HG02870 (cell line): Measurements from ENCODE around the gene TMEM229B.

ENCODE experiments used
- ATAC-seq: cut with Tn5 transposase; IDR thresholded peaks from one replicate; pipeline ENCODE4 v1.9.1; 2021; ENCODE audit warnings: mild to moderate bottlenecking, moderate library complexity; ENCODE audit not compliant: unreplicated experiment

The TMEM229B gene

DNA sequence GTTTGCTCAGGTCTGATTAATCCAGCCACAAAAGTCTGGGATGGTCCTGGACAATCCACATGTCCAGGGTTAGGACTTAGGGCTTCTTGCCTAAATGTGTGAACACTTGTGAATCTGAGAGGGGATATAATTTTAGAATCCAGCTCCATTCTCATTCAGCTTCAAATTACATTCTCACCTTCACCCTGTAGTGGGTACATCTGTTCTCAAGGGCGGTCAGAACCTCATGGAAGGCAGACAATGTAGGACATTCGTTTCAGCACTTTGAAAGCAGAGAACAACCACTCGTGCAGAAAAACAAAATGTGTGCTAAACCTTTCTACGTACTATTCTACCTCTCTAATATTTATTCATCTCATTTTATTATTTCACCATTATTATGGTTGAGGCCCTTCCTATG is 1.2 kb downstream of the TMEM229B start:
- no peak for ATAC-seq

DNA sequence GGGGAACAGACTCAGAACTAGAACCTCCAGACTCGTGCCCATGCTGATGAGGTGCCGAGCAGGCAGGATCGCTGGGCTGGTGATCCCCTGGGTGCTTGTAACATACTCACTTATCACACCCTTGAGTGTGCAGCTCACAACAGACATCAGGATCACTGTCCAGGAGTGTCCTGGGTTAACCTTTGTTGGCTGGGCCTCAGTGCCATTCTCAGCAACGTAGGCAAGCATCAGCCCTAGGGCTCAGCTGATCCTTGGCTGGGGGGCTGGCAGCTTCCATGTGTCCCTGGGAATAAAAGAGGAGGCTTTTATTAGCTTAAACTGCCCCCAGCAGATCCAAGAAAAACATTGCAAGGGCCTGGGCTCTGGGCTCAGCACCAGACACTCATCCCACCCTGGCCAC is 1.6 kb downstream of the TMEM229B start:
- ATAC-seq = no peak

DNA sequence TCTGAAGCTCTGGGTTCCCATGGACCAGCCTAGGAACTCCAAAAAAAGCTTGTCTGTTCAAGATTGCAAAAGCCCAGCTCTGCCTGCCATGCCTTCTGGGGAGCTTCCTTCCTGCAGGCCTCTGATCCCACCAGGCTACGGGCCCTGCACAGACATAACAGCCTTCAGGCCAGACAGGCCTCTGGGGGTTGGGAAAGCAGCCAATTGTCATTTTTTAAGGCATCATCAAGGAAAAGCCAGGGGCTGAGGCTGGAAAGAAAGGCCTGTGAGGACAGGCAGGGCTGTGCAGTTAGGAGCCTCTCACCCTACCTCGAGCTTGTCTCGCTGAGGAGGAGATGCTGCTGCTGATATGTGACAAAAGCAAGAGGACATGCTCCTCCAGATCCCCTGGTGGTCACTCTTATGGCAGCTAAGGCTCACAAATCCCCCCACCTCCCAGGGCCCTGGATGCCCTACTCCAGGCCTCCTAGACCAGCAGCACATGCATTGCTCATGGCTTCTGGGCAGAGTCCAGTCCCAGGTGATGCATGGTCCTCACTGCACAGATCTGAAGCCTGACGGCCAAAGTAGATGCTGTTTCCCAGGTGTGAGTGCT is 2.9 kb downstream of the TMEM229B start:
- no peak for ATAC-seq

DNA sequence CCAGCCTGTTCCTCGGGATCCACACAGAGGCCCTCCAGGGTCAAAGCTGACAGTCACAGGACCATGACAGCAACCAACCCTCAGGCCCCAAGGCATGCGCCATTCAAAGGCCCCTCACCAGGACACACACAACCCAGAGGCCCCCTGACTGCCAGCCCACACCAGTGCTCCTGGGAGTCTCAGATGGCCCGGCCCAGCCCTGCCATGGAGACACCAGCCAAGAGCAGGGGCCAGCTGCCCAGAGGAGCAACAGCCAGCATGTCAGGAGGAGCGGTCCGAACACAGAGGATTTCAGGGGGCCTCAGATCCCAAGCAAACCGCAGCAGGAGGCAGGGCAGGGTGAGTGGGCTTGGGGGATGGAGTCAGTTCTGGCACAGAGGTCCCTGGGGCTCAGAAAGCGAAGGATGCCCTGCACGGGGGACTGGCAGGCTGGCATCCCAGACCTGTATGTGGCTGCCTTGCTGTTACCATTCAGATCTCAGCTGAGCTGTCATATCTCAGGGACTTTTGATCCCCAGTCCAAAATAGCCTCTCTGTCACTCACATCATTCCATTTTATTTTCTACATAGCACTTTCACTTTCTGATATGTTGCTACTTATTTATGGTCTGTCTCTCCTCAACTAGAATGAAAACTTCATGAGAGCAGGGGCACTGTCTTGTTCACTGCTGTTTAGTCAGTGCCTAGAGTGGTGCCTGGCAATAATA is 4.8 kb downstream of the TMEM229B start:
- no peak for ATAC-seq

DNA sequence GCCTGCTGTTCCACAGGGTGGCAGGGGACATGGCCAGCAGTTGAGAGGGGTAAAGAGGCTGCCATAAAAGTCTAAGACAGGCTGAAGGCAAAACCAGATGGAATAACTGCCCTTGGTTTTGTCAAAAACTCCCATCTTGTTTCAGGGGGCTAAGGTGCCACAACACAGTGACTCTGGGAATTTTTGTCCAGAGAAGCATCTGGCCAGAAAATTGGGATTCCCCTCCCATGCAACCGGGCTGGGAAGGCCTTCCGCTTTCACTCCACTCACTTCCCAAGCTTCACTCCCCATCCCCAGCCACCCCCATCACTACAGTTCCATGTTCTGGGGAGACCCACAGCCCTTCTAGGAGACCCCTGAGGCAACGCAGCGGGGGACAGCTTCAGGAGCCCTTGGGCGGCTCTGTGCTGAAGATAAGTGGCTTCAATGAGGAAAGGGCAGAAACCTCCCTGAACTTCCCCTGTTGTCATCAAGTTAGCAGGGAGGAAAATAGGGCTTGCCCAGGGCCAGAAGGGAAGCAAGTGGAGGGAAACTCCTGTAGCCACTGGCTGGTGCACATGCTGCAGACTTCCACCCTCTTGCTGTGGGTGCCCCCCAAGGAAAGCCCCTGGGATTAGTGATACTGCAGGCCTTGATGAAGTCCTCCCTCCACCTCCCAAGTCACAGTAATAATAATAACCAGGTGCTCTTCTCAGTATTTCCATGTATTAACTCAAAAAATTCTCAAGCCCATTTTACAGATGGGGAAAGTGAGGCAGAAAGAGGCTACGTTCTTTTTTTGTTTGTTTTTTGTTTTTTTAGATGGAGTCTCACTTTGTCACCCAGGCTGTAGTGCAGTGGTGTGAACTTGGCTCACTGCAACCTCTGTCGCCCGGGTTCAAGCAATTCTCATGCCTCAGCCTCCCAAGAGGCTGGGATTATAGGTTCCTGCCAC is 6.0 kb downstream of the TMEM229B start:
- ATAC-seq = no peak

DNA sequence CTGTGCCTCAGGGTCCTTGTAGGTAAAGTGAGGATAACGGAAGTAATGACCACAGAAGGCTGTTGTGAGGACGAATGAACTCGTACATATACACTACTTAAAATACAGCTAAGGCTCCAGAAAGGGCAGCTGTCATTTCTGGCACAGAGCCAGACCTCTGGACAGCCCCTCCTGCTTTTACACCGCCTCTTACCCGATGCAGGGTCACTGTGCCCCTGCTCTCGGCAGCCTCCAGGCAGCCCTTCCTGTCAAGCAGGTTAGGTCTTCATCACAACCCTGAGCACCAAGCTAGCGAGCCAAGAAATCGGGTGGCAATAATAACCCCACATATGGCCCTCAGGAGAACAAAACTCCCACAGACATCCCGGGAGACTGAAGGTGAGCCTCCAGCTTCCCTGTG is 8.5 kb downstream of the TMEM229B start:
- no peak for ATAC-seq

DNA sequence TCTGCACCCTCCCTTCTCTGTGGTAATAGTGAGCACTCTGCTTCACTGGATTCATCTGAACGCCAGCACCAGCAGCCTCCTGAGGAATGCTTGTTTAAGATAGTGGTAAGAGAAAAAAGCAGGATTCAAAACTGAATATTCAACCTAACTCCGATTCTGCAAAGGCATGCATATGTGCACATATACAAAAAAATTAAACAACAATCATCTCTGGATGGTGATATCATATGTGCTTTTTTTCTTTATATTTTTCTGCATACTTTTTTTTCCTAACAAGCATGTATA is 9.8 kb downstream of the TMEM229B start:
- ATAC-seq = no peak

DNA sequence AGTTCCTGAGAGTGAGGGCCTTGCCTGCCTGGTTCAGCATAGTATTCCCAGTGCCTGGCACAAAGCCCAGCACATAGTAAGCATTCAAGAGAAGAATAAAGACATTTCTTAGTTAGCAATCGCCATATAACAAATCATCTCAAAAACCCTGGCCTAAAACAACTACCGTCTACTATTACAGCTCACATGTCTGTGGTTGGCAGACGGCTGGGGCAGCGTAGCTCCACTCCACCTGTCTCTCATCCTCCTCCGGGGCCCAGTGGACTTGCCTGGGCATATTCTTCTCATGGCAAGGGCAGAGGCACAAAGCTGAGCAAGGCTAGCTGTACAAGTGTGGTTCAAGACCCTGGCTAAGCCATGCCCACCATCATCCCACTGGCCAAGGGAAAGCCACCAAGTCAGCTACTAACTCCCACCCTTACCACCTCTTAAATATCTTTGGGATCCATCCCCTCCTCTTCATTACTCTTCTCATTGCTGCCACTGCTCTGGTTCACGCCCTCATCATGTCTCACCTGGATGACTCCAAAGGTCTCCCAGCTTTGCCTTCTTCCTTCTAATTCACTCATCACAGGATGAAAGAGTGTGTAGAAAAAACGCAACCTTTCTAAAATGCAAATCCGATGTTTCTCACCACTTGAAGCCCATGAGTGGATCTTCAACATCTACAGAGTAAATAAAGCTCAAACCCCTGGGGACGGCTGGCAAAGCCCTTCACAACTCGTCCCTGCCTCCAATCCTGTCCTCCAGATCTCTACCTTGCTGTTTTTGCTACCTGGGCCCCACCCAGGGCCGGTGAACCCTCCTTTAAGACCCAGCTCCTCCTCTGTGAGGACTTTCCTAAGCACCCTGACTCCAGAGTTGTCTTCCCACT is 10.4 kb downstream of the TMEM229B start:
- no peak for ATAC-seq

DNA sequence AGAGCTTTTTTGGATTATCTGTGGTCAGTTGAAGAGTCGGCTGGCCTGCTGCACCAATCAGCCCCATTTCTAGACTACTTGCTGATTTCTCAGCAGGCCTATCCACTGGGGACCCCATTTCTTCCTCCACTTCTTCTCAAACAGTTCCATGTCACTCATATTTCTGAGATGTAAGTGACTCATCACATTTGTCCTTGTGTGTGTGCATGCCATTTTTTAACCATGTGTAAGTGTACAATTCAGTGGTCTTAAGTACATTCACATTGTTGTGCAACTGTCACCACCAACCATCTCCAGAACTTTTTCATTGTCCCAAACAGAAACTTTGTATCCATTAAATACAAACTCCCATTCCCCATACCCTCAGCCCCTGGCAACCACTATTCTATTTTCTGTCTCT is 14.2 kb downstream of the TMEM229B start:
- no peak for ATAC-seq

DNA sequence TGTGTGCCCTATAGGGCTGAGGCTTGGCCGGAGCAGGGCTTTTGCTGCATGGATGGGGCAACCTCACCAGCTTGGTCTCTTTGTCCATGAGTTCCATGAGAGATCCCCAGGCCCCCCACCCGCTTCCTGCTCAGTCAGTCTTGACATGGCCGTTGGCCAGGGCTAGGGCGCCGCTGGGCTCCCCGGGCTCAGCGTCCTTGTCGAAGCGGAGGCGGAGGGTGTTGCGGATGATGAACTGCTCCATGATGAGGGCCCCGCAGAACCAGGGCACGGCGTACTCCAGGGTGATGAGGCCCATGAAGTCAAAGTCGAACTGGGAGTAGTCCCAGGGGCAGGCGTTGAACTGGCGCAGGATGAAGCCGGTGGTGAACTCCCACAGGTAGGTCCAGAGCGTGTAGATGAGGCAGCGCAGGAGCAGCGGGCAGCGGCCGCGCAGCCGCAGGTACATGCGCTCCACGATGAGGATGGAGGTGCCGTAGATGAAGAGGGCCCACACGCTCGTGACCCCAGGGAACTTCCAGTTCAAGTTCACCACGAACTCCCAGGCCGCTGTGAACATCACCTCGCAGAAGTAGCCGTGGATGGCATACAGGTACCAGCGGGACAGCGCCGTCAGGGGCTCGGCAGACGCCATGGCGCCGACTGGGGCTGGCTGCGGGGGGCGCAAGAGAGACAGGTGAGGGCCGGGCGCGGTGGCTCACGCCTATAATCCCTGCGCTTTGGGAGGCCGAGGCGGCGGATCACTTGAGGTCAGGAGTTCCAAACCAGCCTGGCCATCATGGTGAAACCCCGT is 15.0 kb downstream of the TMEM229B start:
- ATAC-seq = no peak

DNA sequence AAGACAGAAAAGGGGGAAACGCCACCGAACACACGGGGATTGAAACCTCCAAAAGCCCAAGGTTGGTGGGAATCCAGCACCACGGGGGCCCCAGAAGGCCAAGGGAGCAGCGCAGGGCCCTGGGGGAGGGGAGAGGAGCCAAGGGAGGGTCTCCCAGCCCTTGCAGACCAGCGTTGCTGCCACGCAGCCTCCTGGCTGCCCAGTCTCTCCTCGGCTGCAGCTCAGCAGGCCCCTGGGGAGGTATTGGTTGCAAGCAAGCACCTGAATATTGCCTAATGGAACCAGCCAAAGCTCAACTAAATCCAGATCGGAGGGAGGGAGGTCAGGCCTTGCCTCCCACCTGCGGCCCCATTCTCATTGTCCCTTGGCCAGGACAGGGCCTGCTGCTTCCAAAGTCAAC is 15.8 kb downstream of the TMEM229B start:
- ATAC-seq = no peak

DNA sequence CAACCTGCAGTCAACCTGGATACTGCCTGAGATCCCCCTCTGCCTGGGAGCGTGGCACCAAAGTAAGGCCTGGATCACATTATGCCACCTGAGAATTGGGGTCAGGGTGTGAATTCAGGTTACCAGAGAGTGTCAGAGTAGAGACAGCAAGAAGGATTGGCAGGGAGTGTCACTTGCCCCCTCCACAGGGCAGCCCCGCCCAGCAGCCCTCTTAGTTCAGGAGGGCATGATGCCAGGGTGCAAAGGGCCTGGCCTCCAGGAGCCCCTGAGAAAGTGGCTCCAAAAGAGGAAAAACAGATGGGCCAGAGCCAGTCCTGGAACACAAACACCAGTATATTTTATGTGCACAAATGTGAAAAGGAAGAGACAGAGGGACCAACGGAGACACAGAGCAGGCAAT is 18.6 kb downstream of the TMEM229B start:
- ATAC-seq = no peak

DNA sequence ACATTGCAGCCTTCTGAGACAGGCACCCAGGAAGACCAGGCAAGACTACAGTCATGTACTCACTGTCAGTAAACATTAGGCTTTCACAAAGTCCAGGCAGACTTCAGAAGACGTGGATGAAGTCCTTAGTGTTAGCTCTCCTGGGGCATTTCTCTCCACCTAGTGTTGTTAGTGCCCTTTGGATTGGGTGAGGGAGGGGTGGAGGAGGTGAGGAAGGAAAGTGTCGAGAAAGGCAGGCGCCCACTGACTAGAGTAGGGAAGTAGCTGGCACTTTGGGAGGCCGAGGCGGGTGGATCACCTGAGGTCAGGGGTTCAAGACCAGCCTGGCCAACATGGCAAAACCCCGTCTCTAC is 20.2 kb downstream of the TMEM229B start:
- ATAC-seq = no peak

DNA sequence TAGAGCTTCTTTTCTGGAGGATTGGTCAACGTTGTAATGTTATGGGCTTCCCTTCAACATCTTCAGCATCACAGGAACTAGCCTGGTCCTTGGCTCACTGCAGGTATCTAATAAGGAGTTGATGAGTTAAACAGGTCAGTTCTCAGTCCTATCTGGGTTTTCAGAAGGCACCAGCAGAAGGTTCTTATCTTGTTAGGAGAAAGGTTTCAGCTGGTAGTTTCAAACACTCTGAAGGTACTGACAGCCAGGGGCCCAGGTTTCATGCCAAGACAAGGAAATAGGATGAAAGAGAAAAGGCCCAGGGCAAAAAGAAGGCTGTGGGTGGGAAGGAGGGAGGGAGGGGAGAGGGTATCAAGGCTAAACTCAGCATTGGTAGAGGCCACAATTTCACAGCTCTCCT is 21.4 kb downstream of the TMEM229B start:
- no peak for ATAC-seq

DNA sequence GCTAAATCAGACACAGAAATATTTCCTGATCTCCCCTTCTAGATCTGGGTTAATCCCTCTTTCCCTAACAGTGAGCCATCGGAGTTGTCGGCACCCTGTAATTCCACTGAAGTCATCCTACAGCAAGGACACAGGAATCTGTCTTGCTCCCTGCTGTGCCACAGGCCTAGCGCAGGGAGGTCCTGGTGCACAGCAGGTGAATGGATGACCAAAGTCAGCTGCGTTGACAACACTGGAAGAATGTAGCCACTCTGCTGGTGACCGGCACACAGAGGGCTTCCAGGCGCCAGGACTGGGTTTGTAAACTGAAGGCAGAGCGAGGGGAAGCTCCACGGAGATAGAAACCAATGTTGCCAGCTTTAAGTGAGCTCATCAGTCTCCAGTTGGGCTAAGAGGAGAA is 23.6 kb downstream of the TMEM229B start:
- no peak for ATAC-seq

DNA sequence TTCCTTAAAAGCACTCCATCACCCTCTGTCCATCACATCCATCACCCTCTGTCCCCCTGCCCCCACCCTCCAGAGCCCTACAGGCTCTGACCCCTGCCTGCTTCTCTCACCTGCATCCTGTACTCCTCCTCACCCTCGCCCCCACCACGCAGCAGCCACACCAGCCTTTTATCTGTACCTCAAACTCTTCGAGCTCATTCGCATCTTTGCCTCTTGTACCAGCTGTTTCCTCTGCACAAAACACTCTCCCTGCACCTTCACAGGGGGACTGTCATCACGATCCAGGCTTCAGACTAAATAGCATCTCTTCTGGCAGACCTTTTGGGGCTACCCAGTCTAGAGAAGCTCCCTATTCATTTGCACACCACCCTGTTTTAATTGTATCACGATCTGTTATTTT is 24.1 kb downstream of the TMEM229B start:
- no peak for ATAC-seq

DNA sequence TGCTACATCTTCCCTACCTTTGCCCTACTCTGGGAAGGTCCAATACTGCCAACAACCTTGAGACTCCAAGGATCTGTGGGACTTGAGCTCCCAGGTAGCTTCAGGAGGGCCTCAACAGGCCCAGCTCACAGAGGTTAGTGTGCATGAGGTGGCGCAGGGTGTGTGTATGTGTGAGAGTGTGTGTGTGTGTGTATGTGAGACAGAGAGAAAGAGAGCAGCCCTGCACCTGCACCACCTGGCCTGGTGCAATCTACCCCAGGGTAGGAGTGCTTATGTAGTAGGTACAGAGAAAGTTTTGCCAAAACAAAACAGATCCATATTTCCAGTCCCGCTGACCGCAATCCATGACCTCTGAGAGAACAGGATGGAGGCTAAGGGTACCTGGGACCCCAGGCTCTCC is 24.6 kb downstream of the TMEM229B start:
- no peak for ATAC-seq

DNA sequence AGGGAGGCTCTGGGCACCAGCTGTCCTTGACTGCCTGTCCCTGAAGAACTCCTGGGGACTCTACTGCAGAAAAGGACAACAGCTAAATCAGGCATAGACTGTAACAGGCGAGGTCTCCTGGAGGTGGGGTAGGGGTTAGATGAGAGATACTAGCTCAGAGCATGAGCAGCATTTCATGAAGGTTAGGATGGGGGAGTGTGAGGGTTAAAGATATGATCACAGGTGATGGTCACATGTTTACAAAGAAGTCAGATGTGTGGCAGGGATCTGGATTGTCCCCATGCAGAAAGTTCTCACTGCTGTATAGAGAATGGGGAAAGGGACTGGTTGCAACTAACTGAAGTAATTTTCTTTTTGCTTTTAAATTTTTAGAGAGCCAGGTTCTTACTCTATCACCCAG is 26.5 kb downstream of the TMEM229B start:
- no peak for ATAC-seq

DNA sequence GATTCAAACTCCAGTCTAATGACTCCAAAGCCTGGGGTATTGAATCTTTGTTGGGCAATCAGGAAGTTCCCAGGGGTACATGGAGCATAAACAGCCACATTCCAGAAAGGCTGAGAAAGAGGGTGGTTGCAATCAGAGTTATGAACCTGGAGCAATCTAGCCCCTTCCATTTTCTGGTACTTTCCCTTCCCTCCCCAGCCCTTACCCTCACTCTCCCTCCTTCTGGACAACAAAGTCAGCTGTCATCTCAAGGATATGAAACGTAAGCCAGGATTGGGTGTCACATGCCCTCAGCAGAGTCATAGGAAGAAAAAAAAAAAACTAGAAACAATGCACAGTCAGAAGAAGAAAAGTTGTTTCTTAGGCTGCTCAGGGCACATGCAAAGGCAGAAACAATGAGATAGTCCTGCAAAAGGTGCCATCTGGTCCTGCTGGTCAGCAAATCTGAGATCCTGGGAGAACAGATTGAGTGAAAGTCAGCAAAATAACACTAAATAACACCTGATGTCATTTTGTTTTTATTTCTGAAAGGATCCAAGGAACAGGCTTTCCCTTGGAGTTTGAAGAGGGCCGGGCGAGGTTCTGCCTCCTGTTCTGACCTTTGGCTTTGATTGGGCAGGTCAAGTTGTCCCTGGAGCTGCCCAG is 27.1 kb downstream of the TMEM229B start:
- no peak for ATAC-seq

DNA sequence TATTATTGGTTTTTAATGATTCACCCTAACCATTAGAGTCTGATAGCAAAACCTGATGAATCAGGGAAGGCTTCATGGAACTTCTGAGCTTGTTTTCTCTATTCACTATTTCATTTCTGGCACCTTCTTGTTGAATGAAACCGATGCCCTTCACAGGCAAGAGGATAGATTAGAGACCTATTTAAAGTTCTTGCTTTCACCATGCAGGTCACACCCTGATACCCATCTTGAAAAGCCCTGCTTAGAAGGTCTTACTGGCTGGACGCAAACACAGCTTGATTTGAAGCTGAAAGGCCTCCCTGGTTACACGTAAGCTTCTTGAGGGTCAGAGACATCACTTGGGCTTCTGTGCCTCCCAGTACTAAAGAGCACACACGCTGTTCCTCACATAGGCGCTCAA is 29.2 kb downstream of the TMEM229B start:
- ATAC-seq = no peak
